B cell (primary cell): ENCODE data around the gene MTERF4.

Source experiments
- EZH2 ChIP-seq: IDR thresholded peaks from 2 replicates; pipeline ENCODE4 v1.6.1; 2012; ENCODE audit warnings: borderline replicate concordance, low read depth, mild to moderate bottlenecking, moderate library complexity, low read length; ENCODE audit not compliant: insufficient read depth, poor library complexity, severe bottlenecking
- TF ChIP-seq, protein P1 (sequence below): fragments of 200-600 bp; IDR thresholded peaks from one replicate; pipeline ENCODE4 v1.8.0; 2022; ENCODE audit warnings: antibody characterized with exemption, mild to moderate bottlenecking

DNA sequence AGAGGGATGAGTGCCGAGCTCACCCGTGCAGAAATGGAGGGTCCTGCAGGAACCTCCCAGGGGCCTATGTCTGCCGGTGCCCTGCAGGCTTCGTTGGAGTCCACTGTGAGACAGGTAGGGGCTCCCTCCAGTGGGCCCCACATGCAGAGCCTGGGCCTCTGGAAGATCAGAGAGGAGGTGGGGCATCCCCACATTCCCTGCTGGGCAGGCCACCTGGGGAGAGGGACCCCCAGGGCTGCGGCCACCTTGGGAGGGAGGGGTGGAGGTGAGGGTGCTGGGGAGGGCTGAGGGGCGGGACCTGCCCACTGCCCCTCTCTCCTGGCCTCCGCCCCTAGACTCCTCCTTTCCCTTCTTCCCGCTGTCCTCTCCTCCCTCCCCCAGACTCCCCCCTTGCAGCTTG is 38.5 kb downstream of the MTERF4 start:
- TF ChIP-seq, protein P1, sequence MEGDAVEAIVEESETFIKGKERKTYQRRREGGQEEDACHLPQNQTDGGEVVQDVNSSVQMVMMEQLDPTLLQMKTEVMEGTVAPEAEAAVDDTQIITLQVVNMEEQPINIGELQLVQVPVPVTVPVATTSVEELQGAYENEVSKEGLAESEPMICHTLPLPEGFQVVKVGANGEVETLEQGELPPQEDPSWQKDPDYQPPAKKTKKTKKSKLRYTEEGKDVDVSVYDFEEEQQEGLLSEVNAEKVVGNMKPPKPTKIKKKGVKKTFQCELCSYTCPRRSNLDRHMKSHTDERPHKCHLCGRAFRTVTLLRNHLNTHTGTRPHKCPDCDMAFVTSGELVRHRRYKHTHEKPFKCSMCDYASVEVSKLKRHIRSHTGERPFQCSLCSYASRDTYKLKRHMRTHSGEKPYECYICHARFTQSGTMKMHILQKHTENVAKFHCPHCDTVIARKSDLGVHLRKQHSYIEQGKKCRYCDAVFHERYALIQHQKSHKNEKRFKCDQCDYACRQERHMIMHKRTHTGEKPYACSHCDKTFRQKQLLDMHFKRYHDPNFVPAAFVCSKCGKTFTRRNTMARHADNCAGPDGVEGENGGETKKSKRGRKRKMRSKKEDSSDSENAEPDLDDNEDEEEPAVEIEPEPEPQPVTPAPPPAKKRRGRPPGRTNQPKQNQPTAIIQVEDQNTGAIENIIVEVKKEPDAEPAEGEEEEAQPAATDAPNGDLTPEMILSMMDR: no peak
- no peak for TF ChIP-seq EZH2
